GM10266 (cell line): ENCODE data around the gene MGARP.

ENCODE experiments used
- DNase-seq: peaks from one replicate; pipeline ENCODE4 v3.0.0; 2012; ENCODE audit errors: extremely low spot score
- CTCF ChIP-seq: IDR thresholded peaks from 2 replicates; pipeline ENCODE4 v1.5.1; 2012; ENCODE audit warnings: mild to moderate bottlenecking, low read depth; ENCODE audit not compliant: control insufficient read depth, insufficient read depth; ENCODE audit errors: missing control alignments

Gene MGARP

GRCh38 chr4:139222215-139222614 lies 57.8 kb downstream of the MGARP start:
- no peak for DNase-seq
- TF ChIP-seq CTCF, result no peak

DNA sequence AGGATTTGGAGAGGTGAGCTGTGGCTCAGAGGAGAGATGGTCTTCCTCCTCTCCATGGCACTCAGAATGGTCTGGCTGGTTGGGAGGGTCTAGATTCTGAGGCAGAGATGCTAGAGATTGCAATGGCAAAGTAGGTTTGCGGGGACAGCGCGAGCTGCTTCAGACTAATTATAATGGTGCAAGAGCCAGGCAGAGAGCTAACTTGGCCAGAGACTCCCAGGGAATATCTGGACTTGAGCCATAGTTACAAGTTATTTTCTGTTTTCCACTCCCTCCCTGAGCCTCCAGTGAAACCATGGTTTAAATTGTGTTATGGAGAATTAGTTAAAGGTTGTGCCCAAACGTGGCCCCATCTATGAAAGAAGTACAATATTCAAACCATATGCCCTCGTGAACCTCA lies 58.3 kb downstream of the MGARP start:
- DNase-seq, result no peak
- TF ChIP-seq CTCF, result no peak

- no peak for DNase-seq
- TF ChIP-seq CTCF, result no peak
Observed at GRCh38 chr4:139219450-139220055, 60.5 kb downstream of the MGARP start.
